ENCODE data around the gene PDLIM1.

DNA sequence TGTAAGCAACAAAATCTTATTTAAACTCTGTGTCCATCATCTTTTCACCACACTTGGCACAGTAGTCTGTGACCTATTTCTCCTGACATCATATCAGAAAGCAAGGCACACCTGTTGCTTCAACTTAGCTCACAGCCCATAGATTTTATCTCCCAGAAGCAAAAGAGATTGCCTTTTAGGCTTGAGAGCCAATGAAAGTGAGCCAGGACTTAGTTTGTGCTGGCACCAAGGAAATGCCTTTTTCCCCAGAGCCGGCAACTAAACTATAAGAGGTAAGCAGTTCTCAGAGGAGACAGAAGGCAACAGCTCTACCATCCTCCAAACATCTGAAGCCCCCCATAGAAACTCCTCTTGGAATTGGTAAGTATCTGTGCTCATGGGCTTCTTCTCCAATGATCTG lies 96.9 kb downstream of the PDLIM1 start, which contains the start of gene ACSM6:
- TF ChIP-seq, protein P1, sequence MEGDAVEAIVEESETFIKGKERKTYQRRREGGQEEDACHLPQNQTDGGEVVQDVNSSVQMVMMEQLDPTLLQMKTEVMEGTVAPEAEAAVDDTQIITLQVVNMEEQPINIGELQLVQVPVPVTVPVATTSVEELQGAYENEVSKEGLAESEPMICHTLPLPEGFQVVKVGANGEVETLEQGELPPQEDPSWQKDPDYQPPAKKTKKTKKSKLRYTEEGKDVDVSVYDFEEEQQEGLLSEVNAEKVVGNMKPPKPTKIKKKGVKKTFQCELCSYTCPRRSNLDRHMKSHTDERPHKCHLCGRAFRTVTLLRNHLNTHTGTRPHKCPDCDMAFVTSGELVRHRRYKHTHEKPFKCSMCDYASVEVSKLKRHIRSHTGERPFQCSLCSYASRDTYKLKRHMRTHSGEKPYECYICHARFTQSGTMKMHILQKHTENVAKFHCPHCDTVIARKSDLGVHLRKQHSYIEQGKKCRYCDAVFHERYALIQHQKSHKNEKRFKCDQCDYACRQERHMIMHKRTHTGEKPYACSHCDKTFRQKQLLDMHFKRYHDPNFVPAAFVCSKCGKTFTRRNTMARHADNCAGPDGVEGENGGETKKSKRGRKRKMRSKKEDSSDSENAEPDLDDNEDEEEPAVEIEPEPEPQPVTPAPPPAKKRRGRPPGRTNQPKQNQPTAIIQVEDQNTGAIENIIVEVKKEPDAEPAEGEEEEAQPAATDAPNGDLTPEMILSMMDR (conservative IDR thresholded peaks at IDR 0.05 in 1 of 2, IDR thresholded peaks at IDR 0.05 in 1 of 2; ENCODE audit: low read depth in 1 of 2, low read length in 2 of 2) = no peak
- no peak for TF ChIP-seq EZH2 (IDR thresholded peaks at IDR 0.05; ENCODE audit: low read length, missing control alignments)
